Activated B cell treated with CpG ODN at 0.5 μM for 24 hours (primary cell): ENCODE data around the gene PITPNM1. TPM values are rescaled to one million over a fixed set of nuclear protein-coding genes. Genes with fewer than 3 reads are reported as not detected.

Source experiments
- ATAC-seq: fragments of 200-7000 bp; cut with Tn5 transposase; one replicate; pipeline ENCODE4 v1.10.0; 2021; ENCODE audit warnings: low read depth, mild to moderate bottlenecking, moderate library complexity
- CTCF ChIA-PET: fragments of 350-600 bp; sonication (Branson Sonifier 250); formaldehyde crosslinking; loops from one replicate; lab custom pipeline; 2021; ENCODE audit warnings: antibody characterized with exemption; lab: Charles Lee
- POLR2A ChIA-PET: fragments of 350-600 bp; sonication (Branson Sonifier 250); formaldehyde crosslinking; loops from one replicate; lab custom pipeline; 2021; ENCODE audit warnings: antibody characterized with exemption; lab: Charles Lee
- DNase-seq: peaks from one replicate; pipeline ENCODE4 v3.0.0; 2022
- H3K27ac Mint-ChIP-seq: one replicate; pipeline ENCODE4 v1.8.0; 2020; ENCODE audit warnings: mixed read lengths
- H3K27me3 Mint-ChIP-seq: one replicate; pipeline ENCODE4 v1.8.0; 2021; ENCODE audit warnings: mixed read lengths
- H3K36me3 Mint-ChIP-seq: one replicate; pipeline ENCODE4 v1.8.0; 2021; ENCODE audit warnings: low read depth, mixed read lengths
- H3K4me1 Mint-ChIP-seq: one replicate; pipeline ENCODE4 v1.8.0; 2021; ENCODE audit warnings: mixed read lengths
- H3K4me3 Mint-ChIP-seq: one replicate; pipeline ENCODE4 v1.8.0; 2020; ENCODE audit warnings: mild to moderate bottlenecking, mixed read lengths
- H3K9me3 Mint-ChIP-seq: one replicate; pipeline ENCODE4 v1.8.0; 2020; ENCODE audit warnings: mixed read lengths
- intact Hi-C: fragments of 100-400 bp; cut with micrococcal nuclease; formaldehyde crosslinking; loops from one replicate; pipeline ENCODE4 v1.15.1; 2024
- total RNA-seq: library from RNA; stranded (reverse); gene quantifications from 2 replicates; pipeline ENCODE4 v1.2.3, GENCODE V29; 2022
- TF ChIP-seq, protein P1 (sequence below): fragments of 200-600 bp; IDR thresholded peaks from one replicate; pipeline ENCODE4 v1.8.0; 2022; ENCODE audit warnings: antibody characterized with exemption, mild to moderate bottlenecking

Gene PITPNM1
- total RNA-seq, 1 donor from 2014 or later, result 111 TPM

DNA sequence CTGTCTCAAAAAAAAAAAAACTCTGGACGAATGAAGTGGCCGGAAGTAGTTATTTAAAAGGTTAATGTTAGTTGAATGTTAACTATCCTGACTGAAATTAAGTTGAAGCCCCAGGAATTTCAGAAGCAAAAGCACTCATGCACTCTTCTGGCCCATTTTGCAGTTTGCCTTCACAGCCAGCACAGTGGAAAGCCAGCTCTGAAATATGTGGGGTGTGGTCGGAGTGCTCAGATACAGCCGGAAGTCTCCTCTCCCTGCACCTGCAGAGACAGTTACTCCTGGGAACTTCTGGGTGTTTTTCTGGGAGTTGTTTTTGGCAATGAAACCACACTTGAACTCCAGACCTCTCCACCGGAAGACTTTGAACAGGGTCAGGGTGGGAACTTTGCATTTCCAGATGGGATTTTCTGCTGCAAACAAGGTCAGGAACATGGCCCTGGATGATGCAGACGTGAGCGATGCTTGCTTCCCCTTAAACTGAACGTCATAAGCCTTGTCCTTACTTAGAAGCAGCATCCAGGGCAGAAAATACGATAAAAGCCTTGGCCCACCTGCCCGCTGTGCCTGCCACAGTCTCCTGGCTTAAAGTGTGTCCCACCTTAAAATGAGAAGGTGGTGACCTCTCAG is 39.6 kb upstream of the PITPNM1 start:
- H3K27me3 Mint-ChIP-seq, result peaks cover 9% of the 10 kb centered on the region
- intact Hi-C loops, result no loop called here
- ChIA-PET CTCF (interaction anchor here (1.0 kb wide), 1 partner anchor 28 kb away, joined by 3 read pairs; no protein-coding TSS in a partner anchor), POLR2A (interaction anchor here (0.7 kb wide), 1 partner anchor 192 kb away, joined by 4 read pairs; no protein-coding TSS in a partner anchor)
- TF ChIP-seq, protein P1, sequence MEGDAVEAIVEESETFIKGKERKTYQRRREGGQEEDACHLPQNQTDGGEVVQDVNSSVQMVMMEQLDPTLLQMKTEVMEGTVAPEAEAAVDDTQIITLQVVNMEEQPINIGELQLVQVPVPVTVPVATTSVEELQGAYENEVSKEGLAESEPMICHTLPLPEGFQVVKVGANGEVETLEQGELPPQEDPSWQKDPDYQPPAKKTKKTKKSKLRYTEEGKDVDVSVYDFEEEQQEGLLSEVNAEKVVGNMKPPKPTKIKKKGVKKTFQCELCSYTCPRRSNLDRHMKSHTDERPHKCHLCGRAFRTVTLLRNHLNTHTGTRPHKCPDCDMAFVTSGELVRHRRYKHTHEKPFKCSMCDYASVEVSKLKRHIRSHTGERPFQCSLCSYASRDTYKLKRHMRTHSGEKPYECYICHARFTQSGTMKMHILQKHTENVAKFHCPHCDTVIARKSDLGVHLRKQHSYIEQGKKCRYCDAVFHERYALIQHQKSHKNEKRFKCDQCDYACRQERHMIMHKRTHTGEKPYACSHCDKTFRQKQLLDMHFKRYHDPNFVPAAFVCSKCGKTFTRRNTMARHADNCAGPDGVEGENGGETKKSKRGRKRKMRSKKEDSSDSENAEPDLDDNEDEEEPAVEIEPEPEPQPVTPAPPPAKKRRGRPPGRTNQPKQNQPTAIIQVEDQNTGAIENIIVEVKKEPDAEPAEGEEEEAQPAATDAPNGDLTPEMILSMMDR, result no peak
- H3K9me3 Mint-ChIP-seq, result no peaks in the 10 kb centered on the region
- no peak overlapping the region for H3K27ac Mint-ChIP-seq
- H3K36me3 Mint-ChIP-seq, result no peaks in the 10 kb centered on the region
- no peak for DNase-seq
- ATAC-seq, result no peak
- no peak overlapping the region for H3K4me3 Mint-ChIP-seq
- no peaks in the 10 kb centered on the region for H3K4me1 Mint-ChIP-seq

DNA sequence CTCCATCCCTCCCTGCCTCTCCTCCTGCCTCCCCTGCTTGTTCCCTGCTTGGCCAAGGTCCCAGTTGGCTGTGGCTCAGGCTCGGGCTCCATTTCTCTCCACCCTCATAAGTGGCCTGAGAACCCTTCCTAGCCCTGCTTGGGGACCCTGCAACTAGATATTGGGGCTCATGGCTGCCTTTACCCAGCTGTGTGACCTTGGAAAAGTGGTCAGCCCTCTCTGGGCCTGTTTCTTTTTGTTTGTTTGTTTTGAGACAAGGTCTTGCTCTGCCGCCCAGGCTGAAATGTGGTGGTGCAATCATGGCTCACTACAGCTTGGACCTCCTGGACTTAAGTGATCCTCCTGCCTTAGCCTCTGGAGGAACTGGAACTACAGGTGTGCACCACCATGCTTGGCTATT is 38.4 kb upstream of the PITPNM1 start:
- TF ChIP-seq, protein P1, result no peak
- CTCF ChIA-PET, result no interaction called here
- no peak for ATAC-seq
- H3K4me1 Mint-ChIP-seq, result no peaks in the 10 kb centered on the region
- no peaks in the 10 kb centered on the region for H3K36me3 Mint-ChIP-seq
- DNase-seq, result no peak
- H3K9me3 Mint-ChIP-seq, result no peaks in the 10 kb centered on the region
- no peak overlapping the region for H3K27ac Mint-ChIP-seq
- POLR2A ChIA-PET, result no interaction called here
- no peak overlapping the region for H3K4me3 Mint-ChIP-seq
- intact Hi-C loops, result no loop called here
- H3K27me3 Mint-ChIP-seq, result peaks cover 9% of the 10 kb centered on the region

DNA sequence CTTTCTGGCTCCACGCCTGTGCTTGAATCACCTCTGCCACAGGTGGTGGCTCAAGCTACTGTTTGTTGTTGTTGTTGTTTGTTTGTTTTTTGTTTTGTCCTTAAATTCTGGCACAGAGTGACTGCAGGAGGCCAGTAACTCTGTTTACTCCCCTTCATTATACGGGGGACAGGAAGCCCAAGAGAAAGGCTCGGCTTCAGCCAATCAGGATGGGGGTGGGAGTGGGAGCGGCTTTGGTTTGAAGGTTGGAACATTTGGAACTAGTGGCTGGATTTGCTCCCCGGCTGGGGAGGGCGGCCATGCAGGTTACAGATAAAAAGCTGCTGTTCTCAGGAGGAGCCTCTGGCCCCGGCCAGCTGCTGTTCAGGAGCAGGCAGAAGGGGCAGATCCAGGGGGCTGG is 37.8 kb upstream of the PITPNM1 start:
- Mint-ChIP-seq H3K27ac (no peak overlapping the region), H3K36me3 (no peaks in the 10 kb centered on the region), H3K4me3 (no peak overlapping the region), H3K4me1 (no peaks in the 10 kb centered on the region), H3K9me3 (no peaks in the 10 kb centered on the region), H3K27me3 (peaks cover 12% of the 10 kb centered on the region)
- ATAC-seq (no peak), DNase-seq (no peak)
- intact Hi-C loops, result no loop called here
- ChIA-PET CTCF (no interaction called here), POLR2A (no interaction called here)
- TF ChIP-seq, protein P1, result no peak

DNA sequence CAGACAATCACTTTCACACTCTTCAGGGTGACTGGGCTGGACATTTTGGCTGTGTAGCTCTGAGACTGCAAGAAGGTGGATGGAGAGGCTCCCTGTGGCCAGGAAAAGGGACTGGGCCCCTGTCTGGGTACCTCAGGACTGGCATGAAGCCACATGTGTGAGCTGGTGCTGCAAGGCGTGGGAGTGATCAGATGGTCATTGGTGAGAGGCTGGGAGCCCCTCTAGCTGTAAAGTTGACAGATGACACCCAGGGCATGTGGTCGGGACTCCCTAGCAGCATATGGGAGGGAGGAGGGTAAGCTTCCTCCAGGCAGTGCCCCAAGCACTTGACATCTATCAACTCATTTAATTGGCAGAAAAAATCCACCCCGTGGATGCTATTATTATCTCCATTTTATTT is 37.0 kb upstream of the PITPNM1 start:
- DNase-seq, result no peak
- no peak overlapping the region for H3K27ac Mint-ChIP-seq
- H3K9me3 Mint-ChIP-seq, result no peaks in the 10 kb centered on the region
- POLR2A ChIA-PET, result no interaction called here
- H3K27me3 Mint-ChIP-seq, result peaks cover 12% of the 10 kb centered on the region
- no peak overlapping the region for H3K4me3 Mint-ChIP-seq
- H3K4me1 Mint-ChIP-seq, result no peaks in the 10 kb centered on the region
- ATAC-seq, result no peak
- intact Hi-C loops, result no loop called here
- CTCF ChIA-PET, result no interaction called here
- no peaks in the 10 kb centered on the region for H3K36me3 Mint-ChIP-seq
- TF ChIP-seq, protein P1, result no peak

DNA sequence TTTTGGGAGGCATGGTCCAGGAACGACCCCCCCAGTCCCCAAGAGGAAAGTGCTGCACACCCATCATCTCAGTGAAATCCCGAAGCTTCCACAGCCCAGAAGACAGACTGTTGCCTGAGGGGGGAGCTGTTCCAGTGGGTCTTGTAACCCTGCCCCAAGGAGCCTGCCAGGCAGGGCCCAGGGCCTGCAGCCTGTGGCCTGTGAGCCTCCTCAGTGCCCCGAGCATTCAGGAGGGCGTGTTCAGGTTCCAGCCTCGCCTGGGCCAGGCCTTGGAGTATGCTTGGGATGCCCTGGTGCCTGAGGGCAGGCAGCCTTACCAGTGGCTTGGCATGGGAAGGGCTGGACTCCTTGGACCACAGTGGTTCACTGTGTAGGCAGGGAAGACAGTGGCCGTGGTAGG is 36.0 kb upstream of the PITPNM1 start:
- H3K9me3 Mint-ChIP-seq, result no peaks in the 10 kb centered on the region
- intact Hi-C loops, result no loop called here
- no peaks in the 10 kb centered on the region for H3K4me1 Mint-ChIP-seq
- no peak for DNase-seq
- TF ChIP-seq, protein P1, result no peak
- H3K27me3 Mint-ChIP-seq, result peaks cover 6% of the 10 kb centered on the region
- no peak overlapping the region for H3K27ac Mint-ChIP-seq
- ChIA-PET POLR2A (interaction anchor here (0.5 kb wide), 1 partner anchor 249 kb away, joined by 4 read pairs; no protein-coding TSS in a partner anchor), CTCF (no interaction called here)
- H3K4me3 Mint-ChIP-seq, result no peak overlapping the region
- no peak for ATAC-seq
- H3K36me3 Mint-ChIP-seq, result no peaks in the 10 kb centered on the region
